Measurements from ENCODE around the gene FANCD2OS. TPM values are rescaled to one million over a fixed set of nuclear protein-coding genes. Genes with fewer than 3 reads are reported as not detected.
"Not testable (repeated sequence)": the region's sequence is repeated elsewhere in the genome, so short reads cannot be mapped to it uniquely, and the experiment has no call there.

Gene FANCD2OS
- polyA plus RNA-seq, 2 of the 4 experiments (the other 2 are of a cell fraction): not detected

DNA sequence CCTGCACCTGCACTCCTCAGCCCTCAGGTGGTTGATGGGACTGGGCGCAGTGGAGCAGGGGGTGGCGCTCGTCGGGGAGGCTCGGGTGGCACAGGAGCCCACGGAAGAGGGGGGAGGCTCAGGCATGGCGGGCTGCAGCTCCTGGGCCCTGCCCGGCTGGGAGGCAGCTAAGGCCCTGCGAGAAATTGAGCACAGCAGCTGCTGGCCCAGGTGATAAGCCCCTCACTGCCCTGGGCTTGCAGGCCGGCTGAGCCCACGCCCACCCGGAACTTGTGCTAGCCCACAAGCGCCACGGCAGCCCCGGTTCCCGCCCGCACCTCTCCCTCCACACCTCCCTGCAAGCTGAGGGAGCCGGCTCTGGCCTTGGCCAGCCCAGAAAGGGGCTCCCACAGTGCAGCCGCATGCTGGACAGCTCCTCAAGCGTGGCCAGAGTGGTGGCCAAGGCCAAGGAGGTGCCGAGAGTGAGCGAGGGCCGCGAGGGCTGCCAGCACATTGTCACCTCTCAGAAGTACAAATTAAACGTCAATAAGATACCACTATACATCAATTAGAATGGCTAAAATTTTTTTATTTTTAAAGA lies 28.5 kb upstream of the FANCD2OS start:
- ATAC-seq (no peak), FAIRE-seq (no peak), DNase-seq (ENCODE audit: low read depth in 1 of 2, low spot score in 1 of 2) (no peak)
- H3K27ac ChIP-seq: no peak overlapping the region
- ChIA-PET CTCF (interaction anchor here (1.5 kb wide), 1 partner anchor 9 kb away, joined by 3 read pairs; no protein-coding TSS in a partner anchor), POLR2A (no interaction called here)
- H3K4me3 ChIP-seq: no peak overlapping the region
- 92% methylated on average over 19 of the region's 25 CpGs for WGBS (ENCODE audit: missing lambda C conversion rate)
- no peak for TF ChIP-seq HDAC2 (IDR thresholded peaks at IDR 0.05)
- no peak for TF ChIP-seq CEBPB (IDR thresholded peaks at IDR 0.05)
- TF ChIP-seq HEYL (CRISPR knock-in tag; IDR thresholded peaks at IDR 0.05): no peak
- no peak for TF ChIP-seq ESRRA (IDR thresholded peaks at IDR 0.05; ENCODE audit: borderline replicate concordance, low read length)
- TF ChIP-seq POLR2AphosphoS2 (conservative IDR thresholded peaks at IDR 0.05; ENCODE audit: low read length): no peak
- TF ChIP-seq, protein P1, sequence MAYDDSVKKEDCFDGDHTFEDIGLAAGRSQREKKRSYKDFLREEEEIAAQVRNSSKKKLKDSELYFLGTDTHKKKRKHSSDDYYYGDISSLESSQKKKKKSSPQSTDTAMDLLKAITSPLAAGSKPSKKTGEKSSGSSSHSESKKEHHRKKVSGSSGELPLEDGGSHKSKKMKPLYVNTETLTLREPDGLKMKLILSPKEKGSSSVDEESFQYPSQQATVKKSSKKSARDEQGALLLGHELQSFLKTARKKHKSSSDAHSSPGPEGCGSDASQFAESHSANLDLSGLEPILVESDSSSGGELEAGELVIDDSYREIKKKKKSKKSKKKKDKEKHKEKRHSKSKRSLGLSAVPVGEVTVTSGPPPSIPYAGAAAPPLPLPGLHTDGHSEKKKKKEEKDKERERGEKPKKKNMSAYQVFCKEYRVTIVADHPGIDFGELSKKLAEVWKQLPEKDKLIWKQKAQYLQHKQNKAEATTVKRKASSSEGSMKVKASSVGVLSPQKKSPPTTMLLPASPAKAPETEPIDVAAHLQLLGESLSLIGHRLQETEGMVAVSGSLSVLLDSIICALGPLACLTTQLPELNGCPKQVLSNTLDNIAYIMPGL (CRISPR knock-in tag; IDR thresholded peaks at IDR 0.05; ENCODE audit: borderline replicate concordance): no peak
- TF ChIP-seq HOXA7 (CRISPR knock-in tag; IDR thresholded peaks at IDR 0.05): no peak
- no peak for TF ChIP-seq CBX2 (IDR thresholded peaks at IDR 0.05; ENCODE audit: borderline replicate concordance, low read depth)
- TF ChIP-seq, protein P2, sequence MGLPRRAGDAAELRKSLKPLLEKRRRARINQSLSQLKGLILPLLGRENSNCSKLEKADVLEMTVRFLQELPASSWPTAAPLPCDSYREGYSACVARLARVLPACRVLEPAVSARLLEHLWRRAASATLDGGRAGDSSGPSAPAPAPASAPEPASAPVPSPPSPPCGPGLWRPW (IDR thresholded peaks at IDR 0.05): no peak
- no peak for TF ChIP-seq TFCP2L1 (CRISPR knock-in tag; IDR thresholded peaks at IDR 0.05)
- TF ChIP-seq, protein P3, sequence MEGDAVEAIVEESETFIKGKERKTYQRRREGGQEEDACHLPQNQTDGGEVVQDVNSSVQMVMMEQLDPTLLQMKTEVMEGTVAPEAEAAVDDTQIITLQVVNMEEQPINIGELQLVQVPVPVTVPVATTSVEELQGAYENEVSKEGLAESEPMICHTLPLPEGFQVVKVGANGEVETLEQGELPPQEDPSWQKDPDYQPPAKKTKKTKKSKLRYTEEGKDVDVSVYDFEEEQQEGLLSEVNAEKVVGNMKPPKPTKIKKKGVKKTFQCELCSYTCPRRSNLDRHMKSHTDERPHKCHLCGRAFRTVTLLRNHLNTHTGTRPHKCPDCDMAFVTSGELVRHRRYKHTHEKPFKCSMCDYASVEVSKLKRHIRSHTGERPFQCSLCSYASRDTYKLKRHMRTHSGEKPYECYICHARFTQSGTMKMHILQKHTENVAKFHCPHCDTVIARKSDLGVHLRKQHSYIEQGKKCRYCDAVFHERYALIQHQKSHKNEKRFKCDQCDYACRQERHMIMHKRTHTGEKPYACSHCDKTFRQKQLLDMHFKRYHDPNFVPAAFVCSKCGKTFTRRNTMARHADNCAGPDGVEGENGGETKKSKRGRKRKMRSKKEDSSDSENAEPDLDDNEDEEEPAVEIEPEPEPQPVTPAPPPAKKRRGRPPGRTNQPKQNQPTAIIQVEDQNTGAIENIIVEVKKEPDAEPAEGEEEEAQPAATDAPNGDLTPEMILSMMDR (IDR thresholded peaks at IDR 0.05): no peak
- TF ChIP-seq HOXB13 (CRISPR knock-in tag; IDR thresholded peaks at IDR 0.05; ENCODE audit: low read depth): no peak
- H3K4me1 ChIP-seq: no peaks in the 10 kb centered on the region; the same call in 2 of the 3 replicates
- no peak overlapping the region for H3K4me2 ChIP-seq
- no peaks in the 10 kb centered on the region for H3K9me3 ChIP-seq

DNA sequence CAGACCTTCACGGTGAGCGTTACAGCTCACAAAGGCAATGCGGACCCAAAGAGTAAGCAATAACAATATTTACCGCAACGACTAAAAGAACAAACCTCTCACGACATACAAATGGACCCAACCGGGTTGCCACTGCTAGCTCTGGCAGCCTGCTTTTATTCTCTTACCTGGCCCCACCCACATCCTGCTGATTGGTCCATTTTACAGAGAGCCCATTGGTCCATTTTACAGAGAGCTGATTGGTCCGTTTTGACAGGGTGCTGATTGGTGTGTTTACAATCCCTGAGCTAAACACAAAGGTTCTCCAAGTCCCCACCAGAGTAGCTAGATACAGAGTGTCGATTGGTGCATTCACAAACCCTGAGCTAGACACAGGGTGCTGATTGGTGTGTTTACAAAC lies 27.8 kb upstream of the FANCD2OS start:
- H3K27ac ChIP-seq; POLR2A ChIA-PET; FAIRE-seq; H3K9me3 ChIP-seq; ATAC-seq; DNase-seq (ENCODE audit: low read depth in 1 of 2, low spot score in 1 of 2); H3K4me3 ChIP-seq; H3K4me2 ChIP-seq; H3K4me1 ChIP-seq: not testable (repeated sequence)
- CTCF ChIA-PET: interaction anchor here (0.9 to 1.5 kb wide), 4 partner anchors 10 to 190 kb away, joined by 3 to 4 read pairs (median 4); no protein-coding TSS in a partner anchor
- WGBS (ENCODE audit: missing lambda C conversion rate): 84% methylated on average over 9 of the region's 9 CpGs

DNA sequence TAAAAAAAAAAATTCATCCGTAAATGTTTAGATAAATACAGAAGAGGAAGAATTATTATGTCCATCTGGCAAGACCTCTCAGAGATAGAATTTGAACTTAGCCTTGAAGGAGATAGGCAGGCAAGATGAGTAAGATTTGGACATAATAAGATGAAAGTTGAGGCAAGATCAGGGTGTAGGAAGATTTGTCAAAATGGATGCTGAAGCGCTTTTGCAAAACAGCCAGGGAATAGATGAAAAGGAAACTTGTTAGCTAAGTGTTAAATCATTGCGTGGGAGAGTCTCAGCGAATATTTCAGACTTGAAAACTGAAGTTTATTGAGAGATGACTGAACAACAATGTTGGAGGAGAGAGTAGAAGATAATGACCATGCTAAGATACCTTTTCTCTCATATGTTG lies 14.7 kb upstream of the FANCD2OS start:
- FAIRE-seq: no peak
- no peak overlapping the region for H3K4me3 ChIP-seq
- no peaks in the 10 kb centered on the region for H3K9me3 ChIP-seq
- ATAC-seq: no peak
- H3K4me1 ChIP-seq: no peaks in the 10 kb centered on the region
- H3K27ac ChIP-seq: no peak overlapping the region
- 95% methylated on average over 4 of the region's 4 CpGs for WGBS (ENCODE audit: missing lambda C conversion rate)
- ChIA-PET CTCF (interaction anchor here (0.9 kb wide), 2 partner anchors 82 to 104 kb away, joined by 3 read pairs; no protein-coding TSS in a partner anchor), POLR2A (no interaction called here)
- DNase-seq (ENCODE audit: low read depth in 1 of 2, low spot score in 1 of 2): no peak
- H3K4me2 ChIP-seq: no peak overlapping the region
- TF ChIP-seq NR3C1 (IDR thresholded peaks at IDR 0.05) (no peak), HDAC2 (IDR thresholded peaks at IDR 0.05) (no peak), HOXA7 (CRISPR knock-in tag; IDR thresholded peaks at IDR 0.05) (no peak), PHF8 (IDR thresholded peaks at IDR 0.05; ENCODE audit: borderline replicate concordance, low read depth) (no peak), JUNB (IDR thresholded peaks at IDR 0.05) (no peak), CHD2 (IDR thresholded peaks at IDR 0.05; ENCODE audit: low read length, partially characterized antibody) (no peak), RAD21 (conservative IDR thresholded peaks at IDR 0.05 in 1 of 2, IDR thresholded peaks at IDR 0.05 in 1 of 2) (no peak), EHMT2 (IDR thresholded peaks at IDR 0.05; ENCODE audit: low read depth) (no peak), HEYL (CRISPR knock-in tag; IDR thresholded peaks at IDR 0.05) (no peak), CHD4 (IDR thresholded peaks at IDR 0.05; ENCODE audit: borderline replicate concordance) (no peak)
- TF ChIP-seq, protein P1 (CRISPR knock-in tag; IDR thresholded peaks at IDR 0.05; ENCODE audit: borderline replicate concordance): no peak

Measured in A549 (cell line).